ENCODE results near the gene THEMIS.

The THEMIS gene

GRCh38 chr6:127824061-127824460 is 76.8 kb downstream of the THEMIS start:
- no peak for TF ChIP-seq CTCF (IDR thresholded peaks at IDR 0.05; ENCODE audit: control insufficient read depth, insufficient read depth, low read depth, low read length, missing control alignments)
- H3K4me3 ChIP-seq (ENCODE audit: control insufficient read depth, low read depth, low read length): no peak overlapping the region
- DNase-seq (ENCODE audit: low read depth): no peak

GRCh38 chr6:127821431-127821830 is 79.4 kb downstream of the THEMIS start:
- DNase-seq (ENCODE audit: low read depth): no peak
- no peak for TF ChIP-seq CTCF (IDR thresholded peaks at IDR 0.05; ENCODE audit: control insufficient read depth, insufficient read depth, low read depth, low read length, missing control alignments)
- no peak overlapping the region for H3K4me3 ChIP-seq (ENCODE audit: control insufficient read depth, low read depth, low read length)

GRCh38 chr6:127818149-127818548 is 82.7 kb downstream of the THEMIS start:
- TF ChIP-seq CTCF (IDR thresholded peaks at IDR 0.05; ENCODE audit: control insufficient read depth, insufficient read depth, low read depth, low read length, missing control alignments): no peak
- no peak overlapping the region for H3K4me3 ChIP-seq (ENCODE audit: control insufficient read depth, low read depth, low read length)
- DNase-seq (ENCODE audit: low read depth): no peak

- TF ChIP-seq CTCF (IDR thresholded peaks at IDR 0.05; ENCODE audit: control insufficient read depth, insufficient read depth, low read depth, low read length, missing control alignments): no peak
- no peak for DNase-seq (ENCODE audit: low read depth)
- no peak overlapping the region for H3K4me3 ChIP-seq (ENCODE audit: control insufficient read depth, low read depth, low read length)
Measured at GRCh38 chr6:127816643-127817042, 84.2 kb downstream of the THEMIS start.

GRCh38 chr6:127813699-127814027 is 87.2 kb downstream of the THEMIS start:
- no peak overlapping the region for H3K4me3 ChIP-seq (ENCODE audit: control insufficient read depth, low read depth, low read length)
- TF ChIP-seq CTCF (IDR thresholded peaks at IDR 0.05; ENCODE audit: control insufficient read depth, insufficient read depth, low read depth, low read length, missing control alignments): no peak
- no peak for DNase-seq (ENCODE audit: low read depth)

- H3K4me3 ChIP-seq (ENCODE audit: control insufficient read depth, low read depth, low read length): no peak overlapping the region
- DNase-seq (ENCODE audit: low read depth): no peak
- TF ChIP-seq CTCF (IDR thresholded peaks at IDR 0.05; ENCODE audit: control insufficient read depth, insufficient read depth, low read depth, low read length, missing control alignments): no peak
Measured at GRCh38 chr6:127812985-127813698, 87.7 kb downstream of the THEMIS start.

Data from AG09309 (cell line).